GM18861 (cell line): ENCODE measurements around the gene TMEM218.

Source experiments
- ATAC-seq: cut with Tn5 transposase; IDR thresholded peaks from one replicate; pipeline ENCODE4 v1.9.1; 2021; ENCODE audit not compliant: unreplicated experiment

Gene TMEM218

DNA sequence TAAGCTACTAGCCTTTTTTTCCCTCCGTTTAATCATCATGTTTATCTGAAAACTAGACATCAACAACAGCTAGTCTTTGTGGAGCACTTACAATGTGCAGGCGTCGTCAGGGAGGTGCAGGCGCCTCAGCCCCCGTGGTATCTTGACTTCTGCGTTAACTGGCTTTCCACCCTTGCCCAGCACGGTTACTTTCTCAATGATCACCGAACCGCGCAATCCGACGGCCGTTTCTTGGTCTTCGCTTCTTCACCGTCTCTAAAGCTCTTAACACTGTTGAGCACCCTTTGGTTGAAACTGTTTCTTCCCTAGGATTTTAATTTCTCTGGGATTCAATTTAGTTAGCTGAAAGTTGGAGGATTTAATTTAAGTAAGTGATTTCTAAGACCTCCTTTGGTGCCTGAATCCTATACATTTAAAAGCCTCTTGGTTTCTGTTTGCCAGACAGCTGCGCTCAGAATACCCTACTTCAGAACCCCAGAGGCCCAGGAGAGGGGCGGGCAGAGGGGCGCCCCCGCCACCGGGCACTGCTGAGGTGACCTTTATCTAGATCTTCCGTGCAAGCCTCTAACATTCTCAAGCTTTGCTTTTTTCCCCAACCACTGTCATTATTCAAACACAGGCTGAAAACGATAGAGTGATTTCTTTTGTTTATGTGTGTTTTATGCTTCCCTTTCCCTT lies 18.0 kb upstream of the TMEM218 start:
- no peak for ATAC-seq

DNA sequence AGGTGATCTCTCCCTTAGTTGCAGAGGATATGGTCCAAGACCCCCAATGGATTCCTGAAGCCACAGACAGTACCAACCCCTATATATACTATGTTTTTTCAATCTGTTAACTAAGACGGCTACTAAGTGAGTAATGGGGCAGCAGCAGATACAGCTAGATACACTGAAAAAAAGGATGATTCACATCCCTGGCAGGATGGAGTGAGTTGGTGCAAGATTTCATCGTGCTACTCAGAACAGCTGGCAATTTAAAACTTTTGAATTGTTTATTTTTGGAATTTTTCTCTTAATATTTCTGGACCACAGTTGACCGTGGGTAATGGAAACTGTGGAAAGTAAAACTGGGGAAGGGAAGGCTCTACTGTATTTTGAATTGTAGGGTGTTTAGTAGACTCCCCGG lies 17.0 kb upstream of the TMEM218 start:
- no peak for ATAC-seq

DNA sequence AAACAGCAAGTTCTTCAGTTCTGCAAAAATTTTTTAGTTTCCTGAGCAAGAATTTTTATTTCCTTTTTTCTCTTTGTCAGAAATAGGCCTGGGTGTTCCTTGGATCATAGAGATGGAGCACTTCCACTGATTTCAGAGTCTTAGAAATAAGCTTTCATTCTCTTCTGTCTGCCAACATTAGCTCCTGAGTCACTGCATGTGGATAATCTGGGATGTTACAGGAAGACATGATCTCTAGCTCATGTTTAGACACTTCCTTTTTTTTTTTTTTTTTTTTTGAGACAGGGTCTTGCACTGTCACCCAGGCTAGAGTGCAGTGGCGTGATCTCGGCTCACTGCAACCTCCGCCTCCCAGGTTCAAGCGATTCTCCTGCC lies 13.2 kb upstream of the TMEM218 start:
- no peak for ATAC-seq

DNA sequence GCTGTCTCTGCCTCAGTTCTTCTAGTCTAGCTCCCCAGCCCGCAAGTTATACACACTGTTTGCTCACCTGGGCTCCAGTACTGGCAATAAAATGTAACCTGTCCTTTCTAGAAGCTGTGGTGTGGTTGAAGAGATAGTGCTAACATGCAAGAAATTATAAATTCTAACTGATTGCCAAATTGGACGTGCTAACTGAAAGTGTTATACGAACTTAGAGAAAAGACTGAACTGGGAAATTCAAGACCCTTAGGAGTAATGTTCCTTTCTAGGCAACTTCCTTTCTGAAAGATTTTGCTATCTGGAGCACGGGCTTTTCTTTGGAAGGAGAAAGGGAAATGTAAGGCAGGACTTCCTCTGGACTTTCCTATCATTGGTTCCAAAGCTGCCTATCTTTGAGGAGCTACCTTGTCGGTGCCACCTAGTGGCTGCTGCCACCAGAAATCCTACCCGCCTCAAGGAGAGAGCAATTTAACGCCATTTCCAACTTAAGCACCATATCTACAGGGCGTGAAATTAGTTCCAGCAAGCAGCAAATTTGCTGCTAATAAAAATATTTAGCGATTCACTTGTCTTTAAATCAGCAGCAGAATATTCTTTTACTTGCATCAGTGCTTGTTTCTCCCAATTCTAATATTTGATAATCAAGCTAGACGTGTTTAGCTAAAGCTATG lies 12.7 kb upstream of the TMEM218 start:
- no peak for ATAC-seq

DNA sequence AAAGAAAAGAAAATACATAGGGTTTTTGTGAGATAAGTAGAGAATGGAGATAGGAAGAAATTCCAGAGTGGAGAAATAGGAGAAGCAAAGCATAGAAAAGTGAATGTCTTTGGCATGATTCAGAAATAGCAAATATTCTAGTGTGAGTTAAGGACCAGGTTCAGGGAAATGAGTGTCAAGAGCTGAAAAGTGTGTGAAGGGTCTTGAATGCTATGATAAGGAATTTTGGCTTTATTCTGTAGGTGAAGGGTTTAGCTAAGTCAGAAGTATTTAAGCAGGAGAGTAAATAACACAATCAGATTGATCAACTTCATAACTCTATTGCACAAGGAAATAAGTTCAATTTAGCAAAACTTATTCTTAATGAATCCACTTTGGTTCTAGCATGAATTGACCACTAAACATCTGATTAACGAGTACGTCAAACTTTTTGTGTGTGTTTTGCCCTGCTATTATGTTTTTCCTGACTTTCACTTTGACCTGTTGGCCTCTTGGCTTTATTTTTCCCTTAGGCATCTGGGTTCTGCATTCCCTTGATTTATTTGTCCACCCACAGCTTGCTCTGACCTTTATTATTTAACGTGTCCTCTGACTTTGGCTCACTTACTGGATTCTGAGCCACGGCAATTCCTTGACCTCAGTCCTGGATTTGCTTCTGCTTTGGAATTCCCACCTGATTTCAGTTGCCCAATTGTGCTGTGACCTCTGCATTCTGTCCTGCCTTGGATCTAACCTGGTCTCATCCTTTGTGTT lies 11.9 kb upstream of the TMEM218 start:
- ATAC-seq: no peak

DNA sequence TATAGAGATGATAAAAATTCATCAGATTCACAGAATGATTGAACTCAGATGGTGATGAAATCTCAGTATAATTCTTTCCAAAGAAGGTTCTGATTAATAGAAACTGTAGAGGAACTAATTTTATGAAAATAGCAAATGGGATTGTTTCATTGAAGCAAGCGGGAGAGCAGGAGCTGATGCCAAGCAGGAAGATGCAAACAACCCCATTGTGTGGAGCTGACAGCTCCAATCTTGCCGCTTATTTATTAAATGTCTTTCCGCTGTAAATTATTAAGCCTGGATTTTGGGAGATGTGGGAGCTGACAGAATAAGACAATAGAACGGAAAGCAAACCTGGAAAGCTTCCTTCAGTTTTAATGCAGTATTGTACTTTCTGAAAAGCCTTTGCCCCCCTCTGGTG lies 6.0 kb upstream of the TMEM218 start:
- no peak for ATAC-seq

DNA sequence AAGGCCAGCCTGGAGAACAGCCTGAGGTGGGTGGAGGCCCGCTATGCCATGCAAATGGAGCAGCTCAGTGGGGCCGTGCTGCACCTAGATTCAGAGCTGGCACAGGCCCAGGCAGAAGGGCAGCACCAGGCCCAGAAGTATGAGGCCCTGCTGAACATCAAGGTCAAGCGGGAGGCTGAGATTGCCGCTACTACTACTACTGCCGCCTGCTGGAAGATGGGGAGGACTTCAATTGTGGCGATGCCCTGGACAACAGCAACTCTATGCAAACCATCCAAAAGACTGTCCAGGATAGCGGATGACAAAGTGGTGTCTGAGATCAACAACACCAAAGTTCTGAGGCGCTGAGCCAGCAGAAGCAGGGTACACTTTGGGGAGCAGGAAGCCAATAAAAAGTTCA lies 3.1 kb upstream of the TMEM218 start:
- ATAC-seq: no peak

DNA sequence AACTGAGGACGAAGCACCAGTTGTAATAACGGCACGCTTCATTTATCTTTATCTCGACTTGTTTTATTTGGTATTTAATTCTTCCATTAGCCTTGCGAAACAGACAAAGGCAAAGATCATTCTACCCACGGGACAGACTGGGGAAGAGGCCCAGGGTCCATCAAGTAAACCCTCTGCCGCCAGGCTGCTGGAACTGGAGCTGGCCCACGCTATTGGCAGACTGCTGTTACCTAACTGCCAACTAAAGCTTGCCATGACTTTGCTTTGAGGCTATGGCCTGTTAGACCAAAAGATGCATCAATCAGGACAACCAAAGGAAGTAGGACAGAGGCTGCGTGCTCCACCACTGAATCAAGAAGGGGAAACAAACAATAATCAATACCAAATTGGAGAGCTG lies 780 bp upstream of the TMEM218 start:
- ATAC-seq: no peak

DNA sequence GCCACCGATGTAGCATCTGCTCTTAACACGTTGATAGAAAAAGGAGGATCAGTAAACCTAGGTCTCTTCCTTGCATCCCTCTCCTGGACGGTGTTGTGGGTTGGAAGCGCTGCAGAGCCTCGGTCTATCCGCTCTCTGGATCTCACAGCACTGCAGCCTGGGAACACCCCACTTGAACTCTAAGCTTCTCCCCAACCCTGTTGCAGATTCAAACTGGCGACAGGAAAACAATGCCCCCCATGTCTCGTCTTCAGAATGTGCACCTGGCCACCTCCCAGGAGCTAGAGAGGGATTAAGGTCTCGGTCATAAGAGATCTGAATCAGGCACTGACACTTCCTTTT lies 454 bp downstream of the TMEM218 start:
- no peak for ATAC-seq

DNA sequence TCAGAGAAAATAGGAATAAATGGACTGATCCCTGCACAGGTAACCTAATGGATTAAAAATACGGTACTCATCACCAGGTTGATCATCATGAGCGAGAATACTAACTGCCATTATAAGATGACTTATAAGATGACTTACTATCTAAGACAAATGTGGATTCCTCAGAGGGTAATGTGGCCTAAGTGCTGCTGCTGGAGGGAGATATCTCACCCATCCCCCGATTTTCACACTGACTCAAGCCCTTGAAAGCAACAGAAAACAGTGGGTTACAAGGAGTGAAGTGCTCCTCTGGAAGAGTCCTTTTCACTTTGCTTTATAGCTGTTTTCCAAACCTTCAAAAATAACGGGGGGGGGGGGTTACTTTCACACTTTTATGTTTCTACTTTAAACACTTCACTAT lies 920 bp downstream of the TMEM218 start:
- ATAC-seq: no peak

DNA sequence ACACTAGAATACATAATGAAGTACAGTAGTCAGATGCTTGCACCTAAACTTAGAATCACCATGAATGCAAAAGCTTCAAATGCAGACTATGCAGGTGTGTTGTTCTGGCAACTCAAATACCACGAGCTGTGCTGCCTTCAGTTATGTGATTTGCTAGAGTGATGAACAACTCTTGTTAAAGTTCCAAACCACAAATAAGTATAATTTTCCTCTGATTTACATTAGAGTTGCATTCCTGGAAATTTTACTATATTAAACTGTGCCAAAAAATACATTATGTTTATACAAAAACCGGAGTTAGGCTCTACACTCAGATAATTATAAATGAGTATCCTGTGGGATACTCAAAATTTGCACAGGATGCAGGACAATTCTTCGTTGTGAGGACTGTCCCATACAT lies 3.0 kb downstream of the TMEM218 start:
- no peak for ATAC-seq

DNA sequence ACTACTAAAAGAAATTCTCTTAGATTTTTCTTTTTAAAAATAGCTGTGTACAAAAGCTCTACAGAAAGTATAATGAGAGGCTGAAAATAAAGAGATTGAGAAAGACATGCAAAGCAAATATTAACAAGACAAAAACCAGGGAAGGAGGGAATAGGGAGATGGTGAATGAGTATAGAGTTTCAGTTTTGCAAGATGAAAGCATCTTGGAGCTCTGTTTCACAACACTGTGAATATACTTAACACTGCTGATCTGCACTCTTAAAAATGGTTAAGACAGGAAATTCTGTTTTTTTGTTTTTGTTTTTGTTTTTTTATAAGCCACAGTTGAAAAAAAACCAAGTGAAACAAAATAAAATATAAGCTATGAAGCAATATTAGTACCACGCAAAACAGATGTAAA lies 5.5 kb downstream of the TMEM218 start:
- ATAC-seq: no peak

DNA sequence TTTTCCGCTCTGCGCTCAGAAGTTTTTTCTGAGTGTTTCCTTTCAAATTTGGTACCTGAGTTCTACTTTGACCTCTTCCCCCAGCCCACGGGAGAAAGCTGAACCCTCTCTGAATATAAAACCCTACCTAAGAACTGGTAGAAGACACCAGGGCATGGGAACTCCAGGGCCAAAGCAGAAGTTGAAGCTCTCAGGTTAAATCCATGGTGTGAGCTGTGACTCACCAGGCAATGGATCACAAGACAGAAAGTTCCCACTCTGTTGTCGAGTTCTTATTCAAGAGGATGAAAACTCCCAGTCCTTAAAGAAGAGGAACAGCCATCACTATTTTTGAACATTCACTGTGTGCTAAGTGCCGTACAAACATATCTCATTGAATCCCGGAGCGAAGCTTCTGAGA lies 8.9 kb downstream of the TMEM218 start:
- no peak for ATAC-seq

DNA sequence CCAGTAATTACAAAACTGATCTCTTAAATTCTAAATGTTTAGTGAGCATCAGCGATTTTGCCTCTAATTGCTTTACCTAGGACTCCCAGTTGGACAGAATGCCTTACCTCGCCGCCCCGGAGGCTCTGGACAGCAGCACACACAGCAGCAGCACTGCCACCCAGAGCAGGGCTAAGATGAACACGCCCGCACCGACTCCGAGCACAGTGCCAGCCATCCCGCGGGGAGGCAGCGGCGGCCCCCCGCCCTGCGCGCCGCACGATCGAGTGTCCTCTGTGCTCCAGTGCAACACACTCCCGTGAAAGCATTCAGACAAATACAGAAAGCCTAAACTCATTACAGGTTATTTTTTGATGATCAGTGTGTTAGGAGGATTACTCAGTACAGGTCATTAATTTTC lies 9.4 kb downstream of the TMEM218 start:
- no peak for ATAC-seq

DNA sequence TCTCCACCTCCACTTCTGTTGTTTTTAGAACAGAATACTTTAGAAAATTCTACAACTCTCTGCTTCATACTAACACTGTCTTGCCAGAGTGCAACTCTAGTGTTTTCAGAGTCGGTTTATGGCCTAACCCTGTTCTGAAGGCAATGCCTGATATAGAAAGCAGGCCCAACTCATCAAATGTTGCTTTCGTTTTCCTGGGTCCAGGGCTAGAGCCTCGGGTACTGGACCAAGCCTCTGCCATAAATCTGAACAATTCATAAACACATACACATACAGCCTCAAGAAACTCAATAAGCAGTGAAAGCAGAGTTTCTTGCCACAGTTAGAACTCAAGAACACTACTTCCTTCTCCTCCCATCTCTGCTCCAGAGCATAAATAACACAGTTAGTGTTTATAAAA lies 9.8 kb downstream of the TMEM218 start:
- no peak for ATAC-seq

DNA sequence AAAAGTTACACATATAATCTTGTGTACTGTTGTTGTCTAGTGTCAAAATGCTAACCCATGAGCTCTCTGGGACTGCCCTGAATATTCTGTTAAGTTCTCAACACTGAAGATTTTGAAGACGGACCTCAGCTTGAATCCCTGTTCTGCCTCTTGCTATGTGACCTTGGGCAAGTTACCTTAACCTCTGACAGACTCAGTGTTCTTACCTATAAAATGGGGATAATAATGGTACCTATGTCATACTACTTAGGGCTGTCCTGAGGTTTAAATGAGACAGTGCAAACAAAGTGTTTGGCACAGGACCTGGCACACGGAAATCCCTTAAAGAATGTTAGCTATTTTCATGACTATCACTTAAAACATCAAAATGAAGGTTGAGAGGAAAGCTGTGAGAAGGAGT lies 11.3 kb downstream of the TMEM218 start:
- no peak for ATAC-seq

DNA sequence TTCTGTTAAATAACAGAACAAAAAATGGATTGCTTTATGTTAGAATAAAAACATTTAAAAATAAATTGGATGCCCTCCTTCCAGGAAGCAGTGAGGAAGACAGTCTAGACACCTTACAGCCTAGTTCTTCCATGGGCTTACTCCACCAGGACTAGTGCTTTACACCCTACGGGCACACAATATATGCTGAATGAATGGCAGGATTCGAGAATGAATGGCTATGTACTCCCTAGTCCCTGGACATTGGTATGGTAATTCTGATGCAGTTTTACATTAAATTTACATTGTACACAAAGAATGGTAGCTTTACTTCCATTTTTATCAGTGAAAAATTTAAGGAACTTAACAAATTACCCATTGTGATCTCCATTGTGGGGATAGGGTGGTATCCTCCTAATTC lies 16.7 kb downstream of the TMEM218 start:
- ATAC-seq: no peak

DNA sequence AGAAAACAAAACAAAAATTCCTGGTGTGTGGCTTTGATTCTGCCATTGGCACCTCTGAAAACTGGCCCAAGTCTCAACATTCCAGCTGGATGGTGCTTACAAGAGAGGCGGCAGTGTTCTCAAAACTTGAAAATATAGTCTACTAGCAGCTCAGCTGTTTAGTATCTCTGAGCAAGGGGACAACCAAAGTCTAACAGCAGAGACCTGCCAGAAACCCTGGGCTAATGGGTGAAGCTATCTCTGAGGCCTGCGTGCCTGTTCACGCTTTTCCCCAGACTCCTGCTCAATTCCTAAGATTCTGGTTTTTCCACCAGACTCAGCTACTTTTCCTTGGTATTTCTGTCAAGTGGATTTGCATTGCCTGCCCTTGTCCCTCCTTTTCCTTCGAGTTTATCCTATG lies 17.9 kb downstream of the TMEM218 start:
- no peak for ATAC-seq

DNA sequence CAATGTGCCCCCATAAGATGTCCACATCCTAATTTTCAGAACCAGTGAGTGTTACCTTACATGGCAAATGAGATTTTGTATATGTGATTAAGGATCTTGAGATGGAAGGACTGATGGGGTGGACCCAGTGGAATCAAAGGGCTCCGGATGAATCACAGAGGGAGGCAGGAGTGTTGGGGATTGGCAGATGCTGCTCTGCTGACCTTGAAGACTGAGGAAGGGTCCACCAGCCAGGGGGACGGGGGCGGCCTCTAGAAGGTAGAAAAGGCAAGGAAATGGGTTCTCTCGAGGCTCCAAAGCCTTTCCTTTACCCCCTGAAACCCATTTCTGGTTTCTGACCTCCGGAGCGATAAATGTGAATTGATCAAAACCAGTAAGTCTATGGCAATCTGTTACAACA lies 18.8 kb downstream of the TMEM218 start:
- ATAC-seq: no peak

DNA sequence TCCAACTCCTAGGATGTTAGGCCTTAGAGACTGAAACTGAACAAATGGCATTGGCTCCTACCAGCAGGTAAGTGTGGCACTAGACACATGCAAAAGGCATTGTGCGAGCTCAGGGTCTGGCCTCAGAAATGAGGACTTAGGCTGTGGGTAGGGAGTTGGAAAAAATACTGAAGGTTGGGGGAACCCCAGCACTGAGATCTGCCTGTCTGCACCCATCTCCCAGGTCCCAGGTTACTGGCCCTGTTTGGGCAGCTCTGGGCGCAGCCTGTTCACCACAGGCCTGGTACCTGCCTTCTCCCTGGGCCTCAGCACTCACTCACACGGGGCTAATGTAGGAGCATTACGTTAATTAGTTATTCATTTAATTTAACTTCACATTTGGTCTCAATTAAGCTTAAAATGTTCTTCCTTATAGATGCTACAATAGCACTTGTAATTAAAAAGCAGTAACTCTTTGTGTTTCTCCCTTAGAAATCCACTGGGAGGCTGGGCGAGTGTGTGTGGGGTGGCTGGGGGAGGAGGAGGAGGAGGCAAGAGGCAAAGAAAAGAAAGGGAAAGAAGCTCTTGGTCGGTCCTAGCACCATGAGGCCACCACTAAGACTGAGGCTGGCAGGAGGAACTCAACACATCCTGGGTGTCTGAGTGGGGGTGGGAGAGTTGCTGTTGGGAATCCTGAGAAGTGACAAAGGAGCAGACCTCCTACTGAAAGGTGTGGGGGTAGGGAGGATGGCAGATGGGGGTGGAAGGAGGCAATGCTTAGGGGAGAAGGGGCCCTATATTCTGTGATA lies 19.4 kb downstream of the TMEM218 start:
- no peak for ATAC-seq

DNA sequence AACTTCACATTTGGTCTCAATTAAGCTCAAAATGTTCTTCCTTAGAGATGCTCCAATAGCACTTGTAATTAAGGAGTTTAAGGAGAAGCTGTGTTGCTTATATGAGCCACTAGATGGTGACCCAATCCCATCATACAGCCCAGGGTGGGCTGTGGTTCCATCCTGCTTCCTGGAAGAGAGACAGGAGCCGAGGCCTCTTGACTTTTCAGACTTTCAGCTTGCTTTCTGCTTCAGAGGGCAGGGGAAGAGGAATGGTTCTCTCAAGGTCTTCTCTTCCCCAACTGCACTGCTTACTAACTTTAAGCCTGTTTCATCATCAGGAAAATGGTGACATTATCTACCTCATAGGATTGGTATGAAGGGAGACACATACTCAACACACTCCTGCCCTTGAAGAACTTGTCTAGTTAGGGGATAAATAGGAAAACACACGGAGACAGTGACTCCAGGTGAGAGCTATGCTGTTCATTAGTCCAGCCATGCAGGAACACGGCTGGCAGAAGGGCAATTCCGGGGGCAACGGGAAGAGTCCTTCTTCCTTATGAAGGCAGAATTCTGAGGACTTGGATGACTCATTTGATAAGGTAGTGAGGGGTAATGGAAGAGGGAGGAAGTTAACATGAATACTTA lies 20.1 kb downstream of the TMEM218 start:
- no peak for ATAC-seq
